Esophagus squamous epithelium (tissue), 5 donors: ENCODE measurements around the gene CDK6. TPM values are rescaled to one million over a fixed set of nuclear protein-coding genes. Genes with fewer than 3 reads are reported as not detected.
A peak's percentile ranks its signal among the peaks of the same experiment; 100 is the strongest.

Source experiments
- DNase-seq: peaks from one replicate; lab custom pipeline; 2025; lab: John Stamatoyannopoulos, UW
- H3K27ac ChIP-seq, 4 donors: fragments of 200-600 bp; sonication (generic); one replicate each; pipeline ENCODE4 v1.5.1; 2016 to 2019; ENCODE audit warnings: mild to moderate bottlenecking in 1 of 4
- H3K27me3 ChIP-seq, 4 donors: fragments of 200-600 bp; sonication (generic); 1 replicate in 3 of 4; 2 replicates in 1 of 4; pipeline versions ENCODE4 v1.5.1 to v1.6.0; 2017 to 2021; ENCODE audit warnings: antibody characterized with exemption in 1 of 4
- H3K36me3 ChIP-seq, 3 donors: fragments of 200-600 bp; sonication (generic); one replicate each; pipeline ENCODE4 v1.5.1; 2016 to 2019
- H3K4me1 ChIP-seq, 3 donors: fragments of 200-600 bp; sonication (generic); one replicate each; pipeline ENCODE4 v1.5.1; 2017 to 2019
- H3K4me3 ChIP-seq, 4 donors: fragments of 200-600 bp; sonication (generic); 1 replicate in 3 of 4; 2 replicates in 1 of 4; pipeline ENCODE4 v1.5.1; 2016 to 2019; ENCODE audit warnings: mild to moderate bottlenecking in 2 of 4, moderate library complexity in 1 of 4
- H3K9me3 ChIP-seq, 3 donors: fragments of 200-600 bp; sonication (generic); one replicate each; pipeline ENCODE4 v1.5.1; 2016 to 2019
- CTCF ChIP-seq, 6 experiments: fragments of 450-650 bp in 4 of 6; fragments of 200-600 bp in 2 of 6; sonication (generic) in 2 of 6; IDR thresholded peaks; one replicate each; pipeline ENCODE4 v1.5.1; 2016 to 2019; ENCODE audit warnings: antibody characterized with exemption in 6 of 6, mild to moderate bottlenecking in 4 of 6, moderate library complexity in 4 of 6
- POLR2A ChIP-seq, 4 donors: fragments of 450-650 bp; IDR thresholded peaks; one replicate each; pipeline ENCODE4 v1.6.1; 2017; ENCODE audit warnings: antibody characterized with exemption in 4 of 4, mild to moderate bottlenecking in 4 of 4, moderate library complexity in 3 of 4
- WGBS, 2 donors: methylation state at CpG; one replicate each; pipeline ENCODE4 v1.1.5; 2018; 5-methylcytosine and 5-hydroxymethylcytosine counted together
- intact Hi-C: fragments of 100-400 bp; cut with DNase I; formaldehyde crosslinking; loops from one replicate; pipeline ENCODE4 v1.15.0; 2022
- total RNA-seq, 4 donors: library from RNA; depleted of rRNA; stranded (reverse); fragments of >200 nt; gene quantifications; one replicate each; pipeline ENCODE4 v1.1.0, GENCODE V29; 2016
- donor health status: DM: yes; HTN: yes; CAD: no.

CDK6 gene
- total RNA-seq, 4 donors from 2014 or later, result 15.6 to 59.2 (median 32.4) TPM

DNA sequence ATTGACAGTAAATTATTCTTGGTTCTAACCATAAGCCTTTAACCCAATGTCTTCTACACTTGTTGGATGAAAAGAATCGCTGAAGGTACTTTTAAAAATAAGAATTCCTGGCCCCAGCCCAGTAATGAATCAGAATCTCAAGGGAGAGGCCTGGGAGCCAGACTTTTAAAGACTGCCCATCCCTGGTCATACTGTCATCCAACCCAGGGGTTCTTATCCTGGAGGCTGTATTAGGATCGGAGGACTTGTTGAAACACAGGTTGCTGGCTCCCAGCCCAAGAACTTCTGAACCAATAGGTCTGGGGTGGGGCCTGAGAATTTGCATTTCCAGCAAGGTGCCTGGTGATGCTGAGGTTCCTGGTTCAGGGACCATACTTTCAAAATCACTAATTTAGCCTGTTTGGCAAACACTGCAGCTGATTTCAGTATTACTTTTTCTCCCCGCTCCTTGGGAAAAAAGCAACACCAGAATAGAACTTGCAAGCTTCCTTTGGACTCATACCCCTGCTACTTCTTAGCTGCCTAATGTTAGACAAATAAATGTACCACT lies 166.7 kb downstream of the CDK6 start:
- Histone ChIP-seq H3K27me3 (no peaks in the 10 kb centered on the region), H3K9me3 (no peaks in the 10 kb centered on the region), H3K27ac (no peak overlapping the region), H3K4me1 (peaks cover 0 to 16% (median 0%) of the 10 kb centered on the region in 3 donors), H3K4me3 (no peak overlapping the region), H3K36me3 (peaks cover 0 to 17% (median 0%) of the 10 kb centered on the region in 3 donors)
- WGBS, 2 donors, result 39 to 52% methylated on average over 2 to 3 of the region's 3 CpGs
- no peak for DNase-seq
- intact Hi-C loops, result no loop called here
- TF ChIP-seq POLR2A (IDR thresholded peaks at IDR 0.05), result no peak
- TF ChIP-seq CTCF (IDR thresholded peaks at IDR 0.05), result no peak

GRCh38 chr7:92668564-92668963 lies 167.8 kb downstream of the CDK6 start:
- H3K27ac ChIP-seq, result peak overlapping the region in 1 of 4 donors; percentile 5
- intact Hi-C loops, result no loop called here
- H3K9me3 ChIP-seq, result no peaks in the 10 kb centered on the region
- H3K27me3 ChIP-seq, result no peaks in the 10 kb centered on the region
- peaks cover 0 to 17% (median 0%) of the 10 kb centered on the region in 3 donors for H3K36me3 ChIP-seq
- TF ChIP-seq CTCF (IDR thresholded peaks at IDR 0.05) (no peak), POLR2A (IDR thresholded peaks at IDR 0.05) (no peak)
- no peak overlapping the region for H3K4me3 ChIP-seq
- H3K4me1 ChIP-seq, result peaks cover 0 to 16% (median 0%) of the 10 kb centered on the region in 3 donors
- no peak for DNase-seq

GRCh38 chr7:92667816-92668535 lies 168.4 kb downstream of the CDK6 start:
- intact Hi-C loops, result no loop called here
- Histone ChIP-seq H3K27ac (no peak overlapping the region), H3K36me3 (peaks cover 0 to 17% (median 0%) of the 10 kb centered on the region in 3 donors), H3K9me3 (no peaks in the 10 kb centered on the region), H3K27me3 (no peaks in the 10 kb centered on the region), H3K4me1 (peaks cover 0 to 16% (median 0%) of the 10 kb centered on the region in 3 donors), H3K4me3 (no peak overlapping the region)
- no peak for DNase-seq
- no peak for TF ChIP-seq CTCF (IDR thresholded peaks at IDR 0.05)
- TF ChIP-seq POLR2A (IDR thresholded peaks at IDR 0.05), result no peak
- WGBS, 2 donors, result 80 to 95% methylated on average over 6 of the region's 6 CpGs

DNA sequence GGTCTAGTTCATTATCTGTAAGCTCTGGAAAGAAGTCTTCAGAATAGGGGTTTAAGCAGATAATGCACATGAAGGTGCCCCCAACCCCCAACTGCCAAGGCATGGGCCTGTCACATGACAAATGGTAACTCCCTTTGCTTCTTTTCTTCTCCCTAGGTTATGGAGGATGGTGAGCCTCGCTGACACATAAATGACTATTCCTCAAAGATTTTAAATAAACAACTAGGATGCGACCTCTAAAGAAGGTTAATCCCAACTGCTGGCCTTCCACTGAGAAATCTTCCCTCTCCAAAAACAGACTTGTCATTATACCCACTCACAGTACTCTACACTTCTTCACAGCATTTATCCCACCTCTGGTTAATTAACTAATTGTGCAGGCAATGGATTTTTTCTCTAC lies 170.4 kb downstream of the CDK6 start:
- intact Hi-C loops, result no loop called here
- Histone ChIP-seq H3K27me3 (no peaks in the 10 kb centered on the region), H3K9me3 (no peaks in the 10 kb centered on the region), H3K4me3 (no peak overlapping the region), H3K4me1 (peaks cover 0 to 16% (median 0%) of the 10 kb centered on the region in 3 donors), H3K36me3 (peaks cover 0 to 16% (median 0%) of the 10 kb centered on the region in 3 donors), H3K27ac (no peak overlapping the region)
- WGBS, 2 donors, result 84 to 96% methylated on average over 2 of the region's 2 CpGs
- DNase-seq, result no peak
- TF ChIP-seq POLR2A (IDR thresholded peaks at IDR 0.05) (no peak), CTCF (IDR thresholded peaks at IDR 0.05) (no peak)

DNA sequence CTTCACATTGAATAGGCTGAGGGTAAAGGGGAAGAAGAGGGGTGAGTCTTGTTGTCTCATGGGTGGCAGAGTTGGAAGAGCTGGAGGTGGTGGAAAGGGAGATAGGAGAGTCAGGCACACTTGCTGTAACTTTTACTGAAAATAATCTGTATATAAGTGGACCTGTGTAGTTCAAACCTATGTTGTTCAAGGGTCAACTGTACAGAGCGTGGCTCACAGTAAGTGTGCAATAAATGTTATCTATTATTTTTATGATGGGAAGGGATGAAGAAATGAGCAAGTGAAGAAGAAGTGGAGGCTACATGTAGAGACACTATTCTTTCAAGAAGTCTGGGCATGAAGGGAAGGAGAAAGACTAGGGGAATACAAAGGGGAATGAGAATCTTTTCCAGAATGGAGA lies 174.7 kb downstream of the CDK6 start:
- H3K4me1 ChIP-seq, result no peaks in the 10 kb centered on the region
- no peaks in the 10 kb centered on the region for H3K27me3 ChIP-seq
- peaks cover 0 to 16% (median 0%) of the 10 kb centered on the region in 3 donors for H3K36me3 ChIP-seq
- H3K4me3 ChIP-seq, result no peak overlapping the region
- WGBS, 2 donors, result 100% methylated on average over 1 of the region's 1 CpG
- TF ChIP-seq POLR2A (IDR thresholded peaks at IDR 0.05), result no peak
- no peak for TF ChIP-seq CTCF (IDR thresholded peaks at IDR 0.05)
- no peak overlapping the region for H3K27ac ChIP-seq
- no peak for DNase-seq
- intact Hi-C loops, result no loop called here
- no peaks in the 10 kb centered on the region for H3K9me3 ChIP-seq
